Middle frontal gyrus (tissue), 1 donor: ENCODE results near the gene SFMBT2.

Experiments used
- DNase-seq: peaks from one replicate; pipeline ENCODE4 v3.0.0-alpha.2; 2015; ENCODE audit warnings: low spot score; ENCODE audit errors: extremely low spot score

SFMBT2 gene

DNA sequence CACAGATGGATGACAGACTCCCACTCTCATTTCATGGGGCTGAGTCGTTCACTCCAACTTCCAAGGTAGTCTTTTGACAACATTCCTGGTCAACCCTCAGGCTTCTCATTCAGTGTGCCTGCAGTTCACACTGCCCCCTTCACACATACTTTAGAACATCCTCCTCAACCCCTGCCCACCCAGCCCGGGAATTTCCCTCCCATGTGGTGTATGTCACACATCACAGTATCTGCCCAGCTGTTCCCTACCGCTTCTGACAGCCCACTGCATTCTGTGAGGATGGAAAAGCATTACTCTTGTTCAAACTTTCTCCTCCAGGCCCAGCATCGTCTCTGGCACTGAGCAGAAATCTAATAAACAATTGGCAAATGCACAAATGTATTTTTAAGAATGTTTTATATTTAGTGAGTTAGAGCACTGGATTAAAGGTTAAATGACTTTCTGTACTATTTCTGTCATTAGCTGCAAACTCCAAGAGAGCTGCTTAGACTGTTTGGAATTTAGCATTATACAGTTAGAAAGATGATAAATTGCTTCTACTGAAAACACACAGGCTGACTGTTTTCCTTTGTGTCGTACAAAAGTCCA is 110.4 kb downstream of the SFMBT2 start:
- no peak for DNase-seq

DNA sequence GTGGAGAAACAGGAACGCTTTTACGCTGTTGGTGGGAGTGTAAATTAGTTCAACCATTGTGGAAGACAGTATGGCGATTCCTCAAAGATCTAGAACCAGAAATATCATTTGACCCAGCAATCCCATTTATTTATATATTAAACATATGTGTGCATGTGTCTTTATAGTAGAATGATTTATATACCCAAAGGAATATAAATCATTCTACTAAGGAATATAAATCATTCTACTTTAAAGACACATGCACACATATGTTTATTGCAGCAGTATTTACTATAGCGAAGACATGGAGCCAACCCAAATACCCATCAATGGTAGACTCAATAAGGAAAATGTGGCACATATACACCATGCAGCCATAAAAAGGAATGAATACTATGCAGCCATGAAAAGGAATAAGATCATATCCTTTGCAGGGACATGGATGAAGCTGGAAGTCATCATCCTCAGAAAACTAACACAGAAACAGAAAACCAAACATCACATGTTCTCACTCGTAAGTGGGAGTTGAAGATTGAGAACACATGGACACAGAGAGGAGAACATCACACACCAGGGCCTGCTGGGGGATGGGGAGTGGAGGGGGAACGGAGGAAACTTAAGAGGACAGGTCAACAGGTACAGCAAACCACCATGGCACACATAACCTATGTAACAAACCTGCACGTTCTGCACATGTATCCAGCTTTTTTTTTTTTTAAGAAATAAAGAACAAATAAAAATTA is 111.1 kb downstream of the SFMBT2 start:
- peak; percentile 71 for DNase-seq

DNA sequence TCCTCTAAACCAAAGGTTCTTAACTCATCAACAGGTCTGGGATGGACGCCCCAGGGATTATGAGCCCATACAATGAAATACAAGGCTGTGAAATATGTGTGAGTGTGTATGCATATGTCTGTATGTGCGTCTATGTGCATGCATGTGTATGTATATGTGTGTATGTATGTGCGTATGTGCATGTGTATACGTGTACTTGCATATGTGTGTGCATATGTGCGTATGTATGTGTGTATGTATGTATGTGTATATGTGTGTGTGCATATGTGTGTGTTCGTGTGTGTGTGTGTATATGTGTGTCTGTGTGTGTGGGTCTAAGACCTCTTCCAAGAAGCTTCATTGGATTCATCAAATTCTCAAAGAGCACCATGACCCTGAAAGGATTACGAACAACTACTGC is 112.3 kb downstream of the SFMBT2 start:
- no peak for DNase-seq

DNA sequence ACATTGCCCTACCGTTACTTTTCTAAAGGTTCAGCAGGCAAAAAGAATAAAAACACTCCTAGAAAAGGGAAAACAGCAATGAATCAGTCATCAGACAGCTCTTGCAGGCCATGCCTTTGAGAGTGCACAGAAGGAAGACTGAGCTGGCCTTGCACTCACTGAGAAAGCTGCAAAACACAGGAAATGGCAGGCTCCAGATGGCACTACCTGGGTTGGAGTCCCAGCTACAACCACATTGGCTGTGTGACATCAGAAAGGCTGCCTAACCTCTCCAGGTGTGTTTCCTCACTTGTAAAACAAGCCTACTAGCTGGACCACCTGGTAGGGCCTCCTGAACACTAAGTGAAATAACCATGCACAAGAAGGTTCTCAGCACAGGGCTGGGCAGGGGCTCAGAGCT is 113.7 kb downstream of the SFMBT2 start:
- DNase-seq = no peak

DNA sequence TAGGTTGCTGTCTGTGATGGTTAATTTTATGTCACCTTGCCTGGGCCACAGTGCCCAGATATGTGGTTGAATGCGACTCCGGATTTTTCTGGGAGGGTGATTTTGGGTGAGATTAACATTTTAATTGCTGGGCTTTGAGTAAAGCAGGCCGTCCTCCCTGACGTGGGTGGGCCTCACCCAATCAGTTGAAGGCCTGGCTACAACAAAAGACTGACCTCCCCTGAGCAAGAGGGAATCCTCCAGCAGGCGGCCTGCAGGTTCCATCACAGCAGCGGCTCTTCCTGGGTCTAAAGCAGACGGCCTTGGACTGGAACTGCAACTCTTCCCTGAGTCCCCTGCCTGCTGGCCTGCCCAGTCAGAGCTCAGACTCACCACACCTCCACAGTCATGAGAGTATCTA is 114.2 kb downstream of the SFMBT2 start:
- DNase-seq = no peak

DNA sequence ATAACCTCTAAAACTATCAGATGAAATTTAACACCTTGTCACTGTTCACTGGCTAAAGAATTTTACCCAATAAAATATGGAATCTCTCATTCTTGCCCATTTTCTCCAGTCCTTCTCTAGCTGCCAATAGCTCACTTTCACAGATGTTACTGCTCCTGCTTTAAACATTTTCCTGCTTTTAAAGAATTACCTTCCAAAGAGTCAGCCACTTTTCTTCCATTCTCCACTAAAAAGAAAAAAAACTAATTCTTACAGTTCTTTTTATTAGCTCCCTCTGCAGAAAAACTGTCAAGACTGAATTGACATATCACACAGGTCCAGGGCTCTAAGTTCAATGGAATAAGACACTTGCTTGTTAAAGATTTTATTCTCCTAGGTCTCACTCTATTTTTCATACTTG is 114.8 kb downstream of the SFMBT2 start:
- DNase-seq = no peak

DNA sequence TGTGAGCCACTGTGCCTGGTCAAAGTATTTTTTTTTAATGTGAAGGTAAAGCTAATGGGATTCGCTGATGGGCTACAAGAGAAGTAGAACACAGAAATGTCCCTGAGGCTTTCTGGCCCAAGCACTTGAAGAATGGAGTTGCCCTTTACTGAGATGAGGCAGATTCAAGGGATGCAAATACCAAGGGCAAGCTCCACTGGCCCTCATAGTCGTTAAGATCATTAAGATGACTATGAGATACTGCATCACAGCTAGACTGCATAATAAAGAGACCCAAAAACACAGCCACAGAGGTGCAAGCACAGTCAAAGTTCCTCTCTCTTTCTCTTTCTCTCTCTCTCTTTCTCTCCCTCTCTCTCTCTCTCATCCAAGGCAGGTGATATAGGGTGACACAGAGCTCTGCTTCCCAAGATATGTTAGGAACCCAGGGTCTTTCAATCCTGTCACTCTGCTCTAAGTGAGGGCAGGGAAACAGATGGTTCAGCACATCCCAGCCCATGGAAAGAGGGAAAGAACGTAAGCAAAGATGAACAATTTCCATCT is 117.4 kb downstream of the SFMBT2 start:
- no peak for DNase-seq

DNA sequence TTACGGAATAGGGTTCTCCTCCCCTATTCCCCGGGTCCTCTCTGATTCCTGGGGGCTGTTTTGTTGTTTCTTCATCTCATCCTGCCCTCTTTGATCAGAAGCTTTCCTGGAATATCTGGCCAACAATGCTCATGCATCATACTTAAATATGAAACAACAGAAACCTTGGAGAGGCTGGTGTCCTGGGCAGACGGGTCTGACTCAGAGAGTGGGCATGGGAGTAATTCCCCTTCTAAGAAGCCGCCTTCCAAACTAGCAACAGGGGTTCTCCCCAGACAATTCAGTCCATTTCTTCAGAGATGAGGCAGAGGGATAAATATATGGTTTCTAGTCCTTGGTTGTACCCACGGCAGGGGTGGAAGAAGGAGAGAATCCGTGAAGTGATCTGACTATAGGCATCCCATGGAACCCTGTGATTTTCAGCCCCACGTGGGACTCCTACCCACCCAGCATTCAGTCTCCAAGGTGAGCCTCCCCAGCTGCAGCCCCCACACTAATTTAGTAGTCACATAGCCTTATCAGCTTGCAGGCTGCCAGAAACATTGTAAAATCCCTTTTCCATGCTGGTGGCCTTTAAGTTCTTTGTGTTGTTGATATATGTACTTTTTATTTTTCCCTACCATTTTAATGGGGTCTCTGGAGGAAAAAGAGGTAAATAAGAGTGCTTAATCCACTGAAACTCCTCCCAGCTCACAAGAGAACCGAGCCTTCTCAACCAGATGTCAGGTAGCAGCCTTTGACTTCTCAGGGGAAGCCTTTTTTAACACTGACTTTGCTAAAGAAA is 119.2 kb downstream of the SFMBT2 start:
- DNase-seq = no peak

DNA sequence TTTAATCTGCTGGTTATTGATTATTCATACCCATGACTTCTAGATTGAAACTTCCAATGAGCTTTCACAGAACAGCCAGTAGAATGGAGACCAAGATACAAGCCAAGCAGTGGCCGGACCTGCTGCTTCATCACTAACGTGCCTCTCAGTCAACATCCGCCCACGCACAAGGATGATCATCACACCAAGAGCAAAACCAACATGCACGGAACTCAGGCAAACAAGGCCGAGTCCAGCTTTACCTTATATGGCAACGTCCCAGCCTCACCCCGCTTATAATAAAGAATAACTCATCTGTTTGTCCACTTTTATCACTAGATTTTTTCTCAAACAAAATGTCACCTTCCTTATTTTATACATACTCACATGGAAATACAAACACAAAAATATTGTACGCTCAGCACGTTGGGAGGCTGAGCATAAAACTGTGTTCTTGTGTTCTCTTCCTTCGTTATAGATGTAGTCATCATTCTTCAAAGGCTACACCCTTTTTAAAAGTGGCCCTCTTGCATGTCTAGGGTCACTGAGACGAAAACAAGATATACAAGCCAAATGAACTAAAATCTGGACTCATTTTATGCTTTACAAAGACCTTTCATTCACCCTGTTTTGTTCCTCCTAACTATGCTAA is 122.7 kb downstream of the SFMBT2 start:
- no peak for DNase-seq

DNA sequence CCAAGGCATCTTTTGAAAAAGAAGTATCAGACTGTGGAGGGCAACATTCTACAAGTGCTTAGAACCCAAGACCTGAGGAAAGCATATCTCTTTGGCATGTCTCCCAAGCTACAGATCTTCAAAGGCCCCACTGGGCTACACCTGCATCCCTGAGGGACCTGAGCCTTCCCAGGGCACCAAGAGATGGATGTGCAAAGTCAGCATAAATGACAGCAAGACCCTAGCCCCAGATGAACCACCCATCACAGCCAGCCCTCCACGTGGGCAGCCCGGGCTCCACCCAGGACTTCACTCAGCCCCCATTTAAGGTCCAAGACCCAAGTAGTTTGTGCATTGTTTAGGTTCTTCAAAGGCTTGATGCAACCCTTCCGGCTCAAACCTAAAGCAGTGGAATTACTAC is 123.5 kb downstream of the SFMBT2 start:
- no peak for DNase-seq

DNA sequence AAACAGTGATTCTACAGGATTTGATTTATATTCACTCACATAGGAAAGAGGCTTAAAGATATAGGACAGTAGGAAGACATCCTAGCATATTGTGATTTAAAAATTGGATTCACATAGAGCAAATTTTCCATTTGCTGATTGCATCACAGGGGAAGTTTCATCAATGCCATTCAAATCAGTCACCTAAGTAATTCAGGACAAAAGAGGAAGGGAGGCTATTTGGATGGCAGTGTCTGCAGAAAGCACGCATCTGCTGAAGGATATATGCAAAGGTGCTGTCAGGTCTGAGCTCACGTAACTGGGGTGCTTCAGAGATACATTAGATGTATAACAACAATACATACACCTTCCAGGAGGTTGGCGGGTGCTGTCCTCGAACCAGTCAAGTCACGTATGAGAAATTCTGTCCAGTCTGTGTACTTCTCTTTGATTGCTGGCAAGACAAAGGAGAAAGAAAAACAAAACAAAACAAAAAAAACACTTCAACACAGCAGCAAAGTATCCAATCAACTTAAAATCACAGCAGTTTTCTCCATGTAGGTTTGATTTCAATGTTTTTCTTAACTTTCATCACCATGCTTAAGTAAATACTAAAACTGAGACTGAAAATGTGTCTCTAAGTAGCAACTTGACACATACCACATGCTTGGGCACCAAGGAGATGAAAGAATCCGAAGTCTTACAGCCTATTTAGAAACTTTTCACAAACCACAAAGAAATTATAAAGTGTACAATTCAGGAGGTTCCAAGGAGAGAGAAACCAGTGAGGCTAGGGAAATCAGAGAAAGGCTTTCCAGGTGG is 125.1 kb downstream of the SFMBT2 start:
- DNase-seq = no peak

DNA sequence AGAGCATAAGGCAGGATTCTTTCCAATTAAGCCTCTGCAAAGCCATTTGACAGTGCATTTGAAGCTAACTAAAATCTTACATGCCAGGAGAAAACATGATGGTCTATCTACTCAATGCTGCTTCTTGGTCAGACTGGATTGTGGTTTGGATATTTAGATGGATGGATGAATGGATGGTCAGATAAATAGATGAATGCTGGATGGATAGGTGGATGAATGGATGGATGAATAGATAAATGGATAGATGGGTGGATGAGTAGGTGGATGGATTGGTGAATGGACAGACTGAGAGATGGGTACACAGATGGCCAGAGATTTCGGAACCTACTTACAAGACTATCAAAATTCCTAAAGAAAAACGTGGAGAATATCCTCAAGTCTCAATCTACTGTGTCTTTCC is 127.6 kb downstream of the SFMBT2 start:
- no peak for DNase-seq

DNA sequence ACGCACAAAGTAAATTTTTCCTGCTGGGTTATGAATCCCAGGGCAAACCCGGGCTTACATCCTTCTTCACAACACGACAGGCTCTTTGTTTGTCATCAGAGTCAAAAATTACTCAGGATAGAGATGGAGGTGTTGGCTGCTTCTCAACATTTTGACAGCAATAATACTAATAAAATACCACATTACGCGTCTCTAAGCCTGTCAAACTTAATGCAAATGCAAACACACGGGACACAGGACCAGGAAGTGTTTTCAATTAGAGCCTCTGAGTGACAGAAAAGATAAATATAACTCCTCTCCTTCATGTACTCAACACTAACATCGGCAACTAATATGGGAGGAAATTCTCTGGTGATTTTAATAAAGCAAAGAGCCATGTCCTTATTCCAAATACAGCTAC is 128.4 kb downstream of the SFMBT2 start:
- no peak for DNase-seq

DNA sequence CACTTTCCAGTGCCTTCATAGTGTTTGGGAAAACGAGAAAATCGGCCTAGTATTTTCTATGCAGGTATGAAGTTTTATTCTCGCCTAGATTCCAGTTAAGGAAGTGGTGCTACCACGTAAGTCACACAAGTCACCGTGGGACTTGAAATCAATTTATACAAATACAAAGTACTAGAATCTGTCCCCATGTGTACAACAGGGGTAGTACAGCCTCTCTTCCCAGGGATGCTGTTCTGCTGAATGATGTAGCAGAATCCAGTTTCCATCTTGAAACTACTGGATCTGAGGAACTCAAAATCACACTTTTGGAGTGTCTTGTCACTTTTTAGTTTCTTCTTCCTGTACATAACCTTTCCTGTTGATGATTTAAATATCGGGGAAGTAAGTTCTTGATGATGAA is 129.4 kb downstream of the SFMBT2 start:
- DNase-seq = no peak

DNA sequence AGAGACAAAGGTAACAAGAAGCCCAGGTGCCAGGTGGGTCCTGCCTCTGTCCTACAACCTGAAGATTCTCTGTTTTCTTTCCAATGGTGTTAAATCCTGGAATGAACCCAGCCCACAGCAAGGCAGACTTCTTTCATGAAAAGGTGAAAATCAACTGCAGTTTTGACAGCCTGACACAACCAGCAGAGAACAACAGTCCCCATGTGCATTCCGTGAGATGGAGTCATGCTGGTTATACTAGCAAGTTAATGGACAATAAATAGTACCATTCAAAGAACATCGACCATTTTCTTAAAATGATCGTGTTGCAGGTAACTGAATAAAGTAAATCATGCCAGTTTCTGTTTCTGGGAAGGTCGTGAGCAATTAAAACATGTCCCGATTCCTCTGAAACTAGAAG is 131.5 kb downstream of the SFMBT2 start:
- no peak for DNase-seq

DNA sequence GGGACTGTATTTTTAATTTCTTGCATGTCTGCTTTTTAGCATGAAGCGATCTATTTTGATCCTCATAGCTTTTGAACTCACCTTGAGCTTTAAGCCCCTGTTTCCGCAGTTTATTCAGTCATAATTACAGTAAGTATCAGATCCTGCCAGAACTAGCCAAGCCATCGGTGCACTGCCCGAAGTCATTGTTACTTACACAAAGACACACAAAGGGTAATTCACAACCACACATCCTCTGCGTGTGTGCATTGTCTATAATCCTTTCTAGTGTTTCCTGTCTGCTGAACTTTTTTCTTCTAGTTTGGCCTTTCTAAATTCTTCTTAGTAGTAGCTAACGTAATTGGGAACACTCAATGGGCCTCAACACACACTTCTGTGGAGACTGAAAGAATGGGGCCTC is 133.0 kb downstream of the SFMBT2 start:
- no peak for DNase-seq

DNA sequence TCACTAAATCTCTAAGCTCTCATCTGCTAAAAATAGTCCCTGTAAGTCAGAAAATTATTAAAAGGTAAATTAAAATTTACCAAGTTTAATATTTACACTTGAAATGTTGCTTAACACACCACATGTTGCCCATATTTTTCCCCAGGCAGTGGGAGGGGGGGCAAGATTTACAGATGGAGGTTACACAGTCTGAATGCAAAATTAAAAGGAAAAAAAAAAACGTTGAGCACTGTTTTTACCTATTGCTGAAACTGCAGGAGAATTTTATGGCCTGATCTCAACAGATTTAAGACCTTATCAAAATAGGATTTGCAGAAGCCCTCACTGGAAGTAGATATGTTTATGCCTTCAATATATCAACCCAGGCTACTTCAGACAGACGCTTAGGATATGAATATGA is 133.4 kb downstream of the SFMBT2 start:
- no peak for DNase-seq

DNA sequence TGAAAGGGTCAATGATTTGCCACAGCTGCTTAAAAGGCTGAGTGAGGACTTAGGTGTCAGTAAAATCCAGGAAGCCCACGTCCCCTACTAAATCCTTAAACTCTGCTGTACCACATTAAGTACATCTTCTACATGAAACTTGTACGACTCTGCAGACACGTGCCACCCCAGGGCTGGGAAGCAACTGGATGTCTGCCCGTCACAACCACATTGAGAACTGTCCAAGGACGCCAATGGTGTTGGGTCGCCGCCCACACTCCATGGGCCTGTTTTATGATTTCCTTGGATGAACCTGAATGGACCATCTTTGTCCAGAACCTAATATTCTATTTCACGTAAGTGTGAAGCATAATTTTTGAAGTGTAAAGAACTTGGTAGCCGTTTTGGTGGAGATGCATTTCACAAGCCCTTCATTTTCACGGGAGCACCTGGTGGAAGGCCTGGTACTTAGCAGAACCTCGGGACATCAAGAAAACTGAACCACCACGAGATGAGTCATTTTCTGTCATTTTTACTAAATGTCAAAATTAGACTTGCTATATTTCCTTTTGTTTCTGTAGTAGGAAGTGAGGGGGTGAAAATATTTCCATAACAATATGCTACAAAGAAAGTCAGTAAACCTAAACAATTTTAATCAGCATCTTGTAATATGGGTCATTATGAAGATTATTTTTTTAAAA is 134.9 kb downstream of the SFMBT2 start:
- no peak for DNase-seq

DNA sequence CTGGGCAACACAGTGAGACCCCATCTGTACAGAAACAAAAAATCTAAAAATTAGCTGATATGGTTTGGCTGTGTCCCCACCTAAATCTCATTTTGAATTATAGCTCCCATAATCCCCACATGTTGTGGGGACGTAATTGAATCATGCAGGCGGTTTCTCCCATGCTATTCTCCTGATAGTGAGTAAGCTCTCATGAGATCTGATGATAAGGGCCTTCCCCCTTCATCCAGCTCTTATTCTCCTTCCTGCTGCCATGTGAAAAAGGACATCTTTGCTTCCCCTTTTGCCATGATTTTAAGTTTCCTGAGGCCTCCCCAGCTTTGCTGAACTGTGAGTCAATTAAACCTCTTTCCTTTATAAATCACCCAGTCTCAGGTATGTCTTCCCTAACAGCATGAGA is 136.5 kb downstream of the SFMBT2 start:
- no peak for DNase-seq

DNA sequence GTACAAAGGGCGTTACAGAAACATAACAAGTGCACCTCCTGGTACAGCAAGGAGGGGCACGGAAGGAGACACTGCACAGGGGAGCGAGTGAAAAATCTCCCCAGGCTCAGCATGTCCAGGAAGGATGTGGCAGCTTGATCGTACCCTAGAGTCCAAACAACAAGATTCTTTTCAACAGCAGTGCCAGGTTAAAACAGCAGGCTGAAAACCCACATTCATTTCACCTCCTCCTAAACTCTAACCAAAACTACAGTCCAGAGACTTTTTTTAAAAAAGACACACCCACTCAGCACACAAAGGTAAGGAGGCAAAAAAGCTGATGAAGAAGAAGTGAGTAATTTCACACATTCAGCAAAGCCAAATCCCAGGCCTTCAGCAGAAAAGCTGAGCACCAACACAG is 138.8 kb downstream of the SFMBT2 start:
- no peak for DNase-seq

DNA sequence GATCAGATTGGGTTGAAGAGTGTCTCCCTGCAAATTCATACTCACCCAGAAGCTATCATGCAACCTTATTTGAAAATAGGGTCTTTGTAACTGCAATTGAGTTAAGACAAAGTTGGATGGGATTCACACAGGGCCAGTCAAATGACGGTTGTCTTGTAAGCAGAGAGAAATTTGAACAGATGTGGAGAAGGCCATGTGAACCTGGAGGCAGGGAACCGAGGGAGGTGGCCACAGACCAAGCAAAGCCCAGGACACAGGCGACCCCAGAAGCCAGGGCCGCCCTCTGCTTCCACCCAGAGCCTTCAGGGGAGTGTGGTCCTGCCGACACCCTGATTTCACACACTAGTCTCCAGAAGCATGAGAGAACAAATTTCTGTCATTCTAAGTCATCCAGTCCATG is 140.8 kb downstream of the SFMBT2 start:
- DNase-seq = no peak
